HG02938 (cell line): ENCODE data around the gene CEBPZ.
"Not testable (repeated sequence)": the region's sequence is repeated elsewhere in the genome, so short reads cannot be mapped to it uniquely, and the experiment has no call there.

Experiments
- ATAC-seq: cut with Tn5 transposase; IDR thresholded peaks from one replicate; pipeline ENCODE4 v1.9.1; 2021; ENCODE audit warnings: mild to moderate bottlenecking, moderate library complexity; ENCODE audit not compliant: unreplicated experiment

CEBPZ gene, protein sequence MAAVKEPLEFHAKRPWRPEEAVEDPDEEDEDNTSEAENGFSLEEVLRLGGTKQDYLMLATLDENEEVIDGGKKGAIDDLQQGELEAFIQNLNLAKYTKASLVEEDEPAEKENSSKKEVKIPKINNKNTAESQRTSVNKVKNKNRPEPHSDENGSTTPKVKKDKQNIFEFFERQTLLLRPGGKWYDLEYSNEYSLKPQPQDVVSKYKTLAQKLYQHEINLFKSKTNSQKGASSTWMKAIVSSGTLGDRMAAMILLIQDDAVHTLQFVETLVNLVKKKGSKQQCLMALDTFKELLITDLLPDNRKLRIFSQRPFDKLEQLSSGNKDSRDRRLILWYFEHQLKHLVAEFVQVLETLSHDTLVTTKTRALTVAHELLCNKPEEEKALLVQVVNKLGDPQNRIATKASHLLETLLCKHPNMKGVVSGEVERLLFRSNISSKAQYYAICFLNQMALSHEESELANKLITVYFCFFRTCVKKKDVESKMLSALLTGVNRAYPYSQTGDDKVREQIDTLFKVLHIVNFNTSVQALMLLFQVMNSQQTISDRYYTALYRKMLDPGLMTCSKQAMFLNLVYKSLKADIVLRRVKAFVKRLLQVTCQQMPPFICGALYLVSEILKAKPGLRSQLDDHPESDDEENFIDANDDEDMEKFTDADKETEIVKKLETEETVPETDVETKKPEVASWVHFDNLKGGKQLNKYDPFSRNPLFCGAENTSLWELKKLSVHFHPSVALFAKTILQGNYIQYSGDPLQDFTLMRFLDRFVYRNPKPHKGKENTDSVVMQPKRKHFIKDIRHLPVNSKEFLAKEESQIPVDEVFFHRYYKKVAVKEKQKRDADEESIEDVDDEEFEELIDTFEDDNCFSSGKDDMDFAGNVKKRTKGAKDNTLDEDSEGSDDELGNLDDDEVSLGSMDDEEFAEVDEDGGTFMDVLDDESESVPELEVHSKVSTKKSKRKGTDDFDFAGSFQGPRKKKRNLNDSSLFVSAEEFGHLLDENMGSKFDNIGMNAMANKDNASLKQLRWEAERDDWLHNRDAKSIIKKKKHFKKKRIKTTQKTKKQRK

DNA sequence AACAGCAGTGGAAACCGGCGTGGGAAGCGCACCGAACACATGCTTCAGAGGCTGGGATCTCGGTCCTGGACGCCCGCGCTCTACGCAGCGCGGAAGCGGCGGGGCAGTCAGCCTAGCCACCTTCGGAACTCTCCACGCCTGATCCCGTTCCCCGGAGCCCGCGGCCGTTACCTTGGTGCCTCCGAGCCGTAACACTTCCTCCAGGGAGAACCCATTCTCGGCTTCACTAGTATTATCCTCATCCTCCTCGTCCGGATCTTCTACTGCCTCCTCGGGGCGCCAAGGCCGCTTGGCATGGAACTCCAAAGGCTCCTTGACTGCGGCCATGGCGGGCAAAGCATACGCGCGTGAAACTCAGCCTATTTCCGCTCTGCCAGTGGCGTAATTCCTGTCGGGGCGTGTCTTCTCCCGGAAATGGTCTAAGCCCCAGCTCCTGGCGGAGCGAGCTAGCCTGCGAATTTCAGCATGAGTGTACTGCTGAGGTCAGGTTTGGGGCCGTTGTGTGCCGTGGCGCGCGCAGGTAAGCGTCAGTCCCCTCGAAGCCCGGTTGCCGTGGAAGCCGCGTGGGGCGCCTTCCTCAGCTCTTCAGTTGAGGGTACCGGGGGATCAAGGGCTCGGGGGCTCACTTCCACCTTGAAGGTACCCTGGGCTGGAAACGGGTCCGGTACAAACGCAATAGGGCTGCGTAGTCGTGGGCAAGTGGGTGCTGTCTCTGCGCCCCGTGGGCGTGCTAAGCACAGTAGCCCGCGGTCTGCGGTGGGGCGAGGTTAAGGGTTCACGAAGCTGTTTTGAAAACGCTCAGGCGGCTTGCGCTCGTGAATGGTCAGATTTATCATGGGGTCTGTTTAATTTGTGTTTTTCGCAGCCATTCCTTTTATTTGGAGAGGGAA is at the start of gene CEBPZ, which contains the start of gene NDUFAF7:
Gene CEBPZ, minus strand, starts transcription at position 356 of the 890 bp plus-strand sequence. Its CDS starts 29 bp downstream, at position 327.
Gene NDUFAF7, plus strand, starts transcription at position 418 of the 890 bp plus-strand sequence. Its CDS starts 48 bp downstream, at position 466.
- ATAC-seq, result peak; percentile 91

DNA sequence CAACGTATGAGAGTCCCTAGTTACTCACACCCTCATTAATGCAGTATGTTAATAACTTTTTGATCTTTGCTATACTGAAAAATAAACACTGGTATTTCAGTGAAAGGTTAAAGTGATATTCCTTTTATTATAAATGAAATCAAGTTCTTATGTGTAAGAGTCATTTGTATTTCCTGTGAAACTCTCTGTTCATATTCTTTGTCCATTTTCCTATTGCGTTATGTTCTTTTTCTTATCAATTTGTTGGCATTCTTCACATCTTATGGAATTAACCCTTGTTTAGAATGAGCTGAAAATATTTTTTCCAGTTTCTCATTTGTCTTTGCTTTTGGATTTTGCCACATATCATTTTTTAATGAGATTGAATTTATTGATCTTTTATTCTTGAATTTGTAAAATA is 44.9 kb upstream of the CEBPZ start:
- ATAC-seq, result no peak

DNA sequence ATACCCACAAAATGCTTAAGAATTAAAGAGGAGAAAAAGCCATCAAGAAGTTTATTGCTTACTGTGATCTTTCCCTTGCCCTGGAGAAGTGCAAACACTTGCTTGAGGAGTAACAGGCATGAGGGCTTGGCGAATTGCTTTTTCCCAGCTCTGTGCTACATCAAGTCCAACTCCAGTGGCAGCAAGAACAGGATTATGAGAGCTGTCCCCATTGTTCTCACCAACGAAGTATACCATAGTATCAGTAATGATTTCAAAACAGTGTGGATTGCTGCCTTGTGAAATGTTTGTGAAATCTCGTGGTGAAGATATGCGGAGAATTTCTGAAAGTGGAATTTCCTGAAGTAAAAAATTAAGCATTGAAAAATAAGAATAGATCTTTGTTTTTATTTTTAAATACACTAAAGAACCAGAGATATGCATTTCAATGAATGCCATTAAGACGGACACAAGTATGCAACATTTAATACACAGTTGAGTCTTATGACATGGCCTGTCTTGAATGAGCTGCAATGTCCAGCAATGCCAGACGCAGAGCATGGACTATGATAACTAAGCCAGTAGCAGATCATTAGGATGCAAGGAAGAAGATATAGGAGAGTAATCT is 43.1 kb upstream of the CEBPZ start:
- ATAC-seq, result no peak

DNA sequence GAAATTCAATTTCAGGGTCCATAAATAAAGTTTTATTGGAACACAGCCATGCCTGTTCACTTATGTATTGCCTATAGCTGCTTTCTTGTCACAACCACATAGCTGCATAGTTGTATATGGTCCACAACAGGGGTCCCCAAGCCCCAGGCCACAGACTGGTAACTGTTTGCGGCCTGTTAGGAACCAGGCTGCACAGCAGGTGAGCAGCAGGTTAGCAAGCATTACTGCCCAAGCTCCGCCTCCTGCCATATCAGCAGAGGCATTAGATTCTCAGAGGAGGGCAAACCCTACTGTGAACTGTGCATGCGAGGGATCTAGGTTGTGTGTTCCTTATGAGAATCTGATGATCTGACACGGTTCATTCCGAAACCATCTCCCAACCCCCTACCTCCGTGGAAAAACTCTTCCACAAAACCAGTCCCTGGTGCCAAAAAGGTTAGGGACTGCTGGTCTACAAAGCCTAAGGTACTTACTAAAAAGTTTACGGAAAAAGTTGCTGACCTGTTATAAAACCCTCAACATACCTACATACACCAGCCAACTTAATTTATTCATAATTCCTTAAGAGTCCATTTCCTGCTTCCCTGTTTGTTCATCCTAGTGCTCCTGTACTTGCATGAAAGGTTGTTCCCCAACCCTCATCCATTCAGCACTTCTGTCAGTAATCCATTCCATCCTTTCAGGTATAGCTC is 40.1 kb upstream of the CEBPZ start:
- ATAC-seq, result no peak

- ATAC-seq, result no peak
Measured at GRCh38 chr2:37268111-37268510, 36.7 kb upstream of the CEBPZ start.

DNA sequence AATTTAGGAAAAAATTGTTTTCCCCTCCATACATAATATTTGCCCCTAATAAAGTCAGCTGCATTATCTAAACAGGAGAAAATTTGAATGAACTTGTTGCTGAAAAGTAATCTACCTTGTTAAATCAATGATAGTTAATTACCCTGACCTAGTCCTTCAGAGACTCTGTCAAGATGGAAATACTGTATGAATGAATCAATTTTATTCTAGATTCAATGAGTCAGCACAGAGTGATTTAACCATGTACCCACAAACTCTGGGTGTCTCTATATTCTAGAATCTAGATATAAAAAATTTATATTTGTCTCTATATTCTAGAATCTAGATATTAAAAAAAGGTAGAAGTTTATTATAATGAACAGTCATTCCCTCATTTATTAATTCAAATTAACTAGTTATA is 36.3 kb upstream of the CEBPZ start:
- no peak for ATAC-seq

- ATAC-seq, result no peak
Measured at GRCh38 chr2:37263839-37264238, 32.4 kb upstream of the CEBPZ start.

GRCh38 chr2:37262522-37262921 is 31.1 kb upstream of the CEBPZ start:
- no peak for ATAC-seq

DNA sequence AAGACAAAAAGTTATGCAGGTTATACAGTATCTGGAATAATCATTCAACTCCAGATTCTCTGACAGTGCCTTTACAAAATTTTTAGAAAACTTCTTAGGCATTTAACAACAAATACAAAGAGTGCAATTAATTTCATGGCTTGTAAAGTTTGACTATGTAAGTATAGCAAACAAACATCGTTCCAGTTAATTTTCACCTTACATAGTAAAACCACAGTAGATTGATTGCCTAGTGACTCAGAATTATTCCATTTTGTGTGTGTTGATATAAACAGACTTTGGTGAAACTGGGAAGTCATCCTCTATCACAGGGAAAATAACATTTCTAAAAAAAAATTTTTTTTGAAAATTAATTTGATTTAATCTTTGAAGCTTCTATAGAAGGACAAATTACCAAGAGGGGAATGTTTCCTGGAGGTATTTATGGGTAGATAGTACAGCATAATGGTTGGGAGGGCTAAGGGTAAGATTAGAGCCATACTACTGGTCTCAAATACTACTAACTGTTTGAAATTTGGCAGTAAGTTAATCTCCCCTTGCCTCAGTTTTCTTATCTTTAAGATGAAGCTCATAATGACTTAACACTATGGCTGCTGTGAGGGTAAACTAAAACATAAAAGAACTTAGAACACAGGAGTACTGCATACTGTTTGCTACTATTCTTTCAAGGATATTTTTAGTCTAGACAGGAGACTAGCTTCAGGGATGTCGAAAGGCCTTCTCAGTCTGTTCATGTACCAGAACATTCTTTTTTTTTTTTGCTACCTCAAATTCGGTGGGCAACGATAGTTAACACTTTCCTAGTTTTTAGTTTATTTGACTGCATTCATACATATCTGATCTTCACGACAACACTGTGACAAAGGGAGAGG is 19.7 kb upstream of the CEBPZ start:
- no peak for ATAC-seq

DNA sequence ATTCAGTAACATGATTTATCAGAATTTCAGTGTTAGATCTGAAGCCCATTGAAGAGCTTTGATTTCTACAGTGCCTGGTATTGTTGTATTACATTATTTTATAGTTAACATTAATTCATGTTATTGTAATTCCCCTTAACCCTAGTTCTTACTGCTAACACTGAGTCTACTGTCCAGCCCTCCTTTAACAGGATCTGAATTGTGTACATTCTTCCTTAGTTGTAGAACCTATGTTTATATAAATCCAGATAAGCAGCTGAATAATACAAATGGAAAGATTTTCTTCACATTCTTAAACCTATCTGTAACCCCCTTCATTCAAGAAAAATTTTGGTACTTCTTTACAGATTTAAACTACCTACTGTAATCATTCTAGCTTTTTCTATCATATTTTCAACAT is 14.8 kb upstream of the CEBPZ start:
- ATAC-seq, result no peak

GRCh38 chr2:37244755-37245154 is 13.4 kb upstream of the CEBPZ start:
- no peak for ATAC-seq

- no peak for ATAC-seq
Measured at GRCh38 chr2:37244017-37244416, 12.6 kb upstream of the CEBPZ start.

GRCh38 chr2:37243435-37243834 is 12.0 kb upstream of the CEBPZ start:
- no peak for ATAC-seq

- ATAC-seq, result peak; percentile 19
Measured at GRCh38 chr2:37232131-37232933, 936 bp upstream of the CEBPZ start.

DNA sequence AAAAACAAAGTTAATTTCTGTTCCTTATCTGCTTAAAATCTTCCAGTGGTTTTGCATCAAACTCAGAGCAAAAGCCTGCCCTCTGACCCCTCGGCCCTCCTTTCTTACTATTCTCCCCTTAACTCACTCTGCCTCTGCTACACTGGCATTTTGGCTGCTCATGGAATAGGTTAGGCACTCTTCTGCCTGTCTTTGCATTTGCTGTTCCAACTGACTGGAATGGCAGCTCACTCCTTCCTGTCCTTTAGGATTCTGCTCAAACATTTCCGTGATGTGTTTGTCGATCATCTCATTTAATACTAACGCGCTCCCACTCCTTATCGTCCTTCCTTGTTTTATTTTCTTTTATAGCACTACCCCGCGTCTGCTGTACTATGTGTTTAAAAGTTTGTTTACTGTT is 815 bp downstream of the CEBPZ start:
- ATAC-seq, result no peak

DNA sequence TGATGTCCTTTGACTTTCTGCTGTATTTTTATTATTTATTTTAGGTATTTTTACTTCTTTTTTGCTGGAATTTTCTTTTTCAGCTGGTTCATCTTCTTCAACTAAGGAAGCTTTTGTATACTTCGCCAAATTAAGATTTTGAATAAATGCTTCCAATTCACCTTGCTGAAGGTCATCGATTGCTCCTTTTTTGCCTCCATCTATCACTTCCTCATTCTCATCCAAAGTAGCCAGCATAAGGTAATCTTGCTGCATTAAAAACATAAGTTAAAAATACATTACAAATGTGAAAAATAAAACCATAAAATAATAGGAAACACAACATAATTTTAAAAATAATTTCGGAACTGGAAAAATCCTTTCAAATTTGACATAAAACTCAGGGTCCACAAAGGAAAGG is 2.6 kb downstream of the CEBPZ start:
- no peak for ATAC-seq

- ATAC-seq, result no peak
Measured at GRCh38 chr2:37226863-37227262, 4.5 kb downstream of the CEBPZ start.

DNA sequence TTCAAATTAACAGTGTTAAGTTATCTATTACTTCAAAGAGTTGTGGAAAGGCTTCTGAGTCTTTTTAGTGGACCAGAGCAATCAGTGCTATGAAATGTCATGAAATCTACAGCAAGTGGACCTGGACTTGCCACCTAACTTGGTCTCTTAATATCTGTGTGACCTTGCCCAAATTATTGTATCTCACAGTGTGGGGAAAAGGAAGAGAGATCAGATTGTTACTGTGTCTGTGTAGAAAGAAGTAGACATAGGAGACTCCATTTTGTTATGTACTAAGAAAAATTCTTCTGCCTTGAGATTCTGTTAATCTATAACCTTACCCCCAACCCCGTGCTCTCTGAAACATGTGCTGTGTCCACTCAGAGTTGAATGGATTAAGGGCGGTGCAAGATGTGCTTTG is 6.3 kb downstream of the CEBPZ start:
- ATAC-seq, result not testable (repeated sequence)
